GM12878 (cell line): ENCODE results near the gene WBP1L.

Source experiments
- CHD2 ChIP-seq: IDR thresholded peaks from 2 replicates; pipeline ENCODE4 v1.6.1; 2011; ENCODE audit warnings: low read depth, low read length, improper control_type of control experiment, borderline replicate concordance
- CHD4 ChIP-seq: fragments of 200-600 bp; sonication (generic); IDR thresholded peaks from 2 replicates; pipeline ENCODE4 v1.6.1; 2016; ENCODE audit warnings: mild to moderate bottlenecking
- CREM ChIP-seq: IDR thresholded peaks from 2 replicates; pipeline ENCODE4 v1.6.1; 2014; ENCODE audit warnings: antibody characterized with exemption, low read depth
- ESRRA ChIP-seq: IDR thresholded peaks from 2 replicates; pipeline ENCODE4 v1.6.1; 2012; ENCODE audit warnings: mild to moderate bottlenecking, low read length, improper control_type of control experiment
- JUNB ChIP-seq: IDR thresholded peaks from 2 replicates; pipeline ENCODE4 v1.6.1; 2016; ENCODE audit warnings: antibody characterized with exemption, mild to moderate bottlenecking
- SKIL ChIP-seq: fragments of 450-650 bp; IDR thresholded peaks from 2 replicates; pipeline ENCODE4 v1.6.1; 2017; ENCODE audit warnings: mild to moderate bottlenecking, low read depth, inconsistent platforms; ENCODE audit not compliant: poor library complexity, severe bottlenecking
- SPI1 ChIP-seq: IDR thresholded peaks from 2 replicates; pipeline ENCODE4 v1.6.1; 2011; ENCODE audit warnings: low read depth, mild to moderate bottlenecking, low read length, moderate library complexity, borderline replicate concordance; ENCODE audit not compliant: insufficient read depth
- TAF1 ChIP-seq: IDR thresholded peaks from 2 replicates; pipeline ENCODE4 v1.6.1; 2011; ENCODE audit warnings: mild to moderate bottlenecking, low read depth, low read length, borderline replicate concordance
- TCF7 ChIP-seq: IDR thresholded peaks from 2 replicates; pipeline ENCODE4 v1.6.1; 2014; ENCODE audit warnings: antibody characterized with exemption, borderline replicate concordance
- ZNF274 ChIP-seq: IDR thresholded peaks from one replicate; pipeline ENCODE4 v1.8.0; 2011; ENCODE audit not compliant: insufficient read length, insufficient read depth
- TF ChIP-seq, protein P1 (sequence below), 3 experiments: IDR thresholded peaks in 2 of 3; conservative IDR thresholded peaks in 1 of 3; 2 replicates each; pipeline ENCODE4 v1.5.1; 2011; ENCODE audit warnings: low read depth in 3 of 3, low read length in 3 of 3, mild to moderate bottlenecking in 3 of 3, control low read depth in 2 of 3, moderate library complexity in 2 of 3, inconsistent platforms in 1 of 3, mixed read lengths in 1 of 3; ENCODE audit not compliant: control insufficient read depth in 2 of 3, insufficient read depth in 1 of 3; ENCODE audit errors: extremely low read depth in 1 of 3
- TF ChIP-seq, protein P2 (sequence below): IDR thresholded peaks from 2 replicates; pipeline ENCODE4 v1.6.1; 2012; ENCODE audit warnings: low read depth, low read length, improper control_type of control experiment
- TF ChIP-seq, protein P3 (sequence below): IDR thresholded peaks from 2 replicates; pipeline ENCODE4 v1.6.1; 2011; ENCODE audit warnings: low read depth, low read length, improper control_type of control experiment, borderline replicate concordance

DNA sequence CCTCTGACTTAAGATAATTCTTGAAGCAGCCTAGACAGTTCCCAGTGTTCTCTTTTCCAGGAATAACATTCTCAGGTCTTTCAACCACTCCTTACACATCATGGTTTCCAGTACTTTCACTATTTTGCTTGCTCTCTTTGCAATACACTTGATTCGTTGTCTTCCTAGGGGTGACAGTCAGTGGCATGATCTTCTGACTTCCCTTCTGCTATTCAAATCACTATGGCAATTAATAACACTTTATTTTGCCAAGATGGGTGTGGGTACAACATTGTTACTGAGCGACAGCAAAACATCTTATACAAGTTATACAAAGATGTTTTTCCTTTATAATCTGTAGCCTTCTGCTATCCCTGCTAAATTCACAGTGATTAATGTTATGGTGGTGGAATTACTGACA lies 44.9 kb upstream of the WBP1L start:
- TF ChIP-seq TCF7 = no peak
- no peak for TF ChIP-seq ZNF274
- TF ChIP-seq ESRRA = no peak
- TF ChIP-seq SKIL = no peak
- TF ChIP-seq, protein P1, sequence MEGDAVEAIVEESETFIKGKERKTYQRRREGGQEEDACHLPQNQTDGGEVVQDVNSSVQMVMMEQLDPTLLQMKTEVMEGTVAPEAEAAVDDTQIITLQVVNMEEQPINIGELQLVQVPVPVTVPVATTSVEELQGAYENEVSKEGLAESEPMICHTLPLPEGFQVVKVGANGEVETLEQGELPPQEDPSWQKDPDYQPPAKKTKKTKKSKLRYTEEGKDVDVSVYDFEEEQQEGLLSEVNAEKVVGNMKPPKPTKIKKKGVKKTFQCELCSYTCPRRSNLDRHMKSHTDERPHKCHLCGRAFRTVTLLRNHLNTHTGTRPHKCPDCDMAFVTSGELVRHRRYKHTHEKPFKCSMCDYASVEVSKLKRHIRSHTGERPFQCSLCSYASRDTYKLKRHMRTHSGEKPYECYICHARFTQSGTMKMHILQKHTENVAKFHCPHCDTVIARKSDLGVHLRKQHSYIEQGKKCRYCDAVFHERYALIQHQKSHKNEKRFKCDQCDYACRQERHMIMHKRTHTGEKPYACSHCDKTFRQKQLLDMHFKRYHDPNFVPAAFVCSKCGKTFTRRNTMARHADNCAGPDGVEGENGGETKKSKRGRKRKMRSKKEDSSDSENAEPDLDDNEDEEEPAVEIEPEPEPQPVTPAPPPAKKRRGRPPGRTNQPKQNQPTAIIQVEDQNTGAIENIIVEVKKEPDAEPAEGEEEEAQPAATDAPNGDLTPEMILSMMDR (IDR thresholded peaks at IDR 0.05 in 2 of 3, conservative IDR thresholded peaks at IDR 0.05 in 1 of 3; ENCODE audit: control insufficient read depth in 2 of 3, extremely low read depth in 1 of 3, insufficient read depth in 1 of 3, low read depth in 3 of 3, low read length in 3 of 3) = no peak
- TF ChIP-seq, protein P2, sequence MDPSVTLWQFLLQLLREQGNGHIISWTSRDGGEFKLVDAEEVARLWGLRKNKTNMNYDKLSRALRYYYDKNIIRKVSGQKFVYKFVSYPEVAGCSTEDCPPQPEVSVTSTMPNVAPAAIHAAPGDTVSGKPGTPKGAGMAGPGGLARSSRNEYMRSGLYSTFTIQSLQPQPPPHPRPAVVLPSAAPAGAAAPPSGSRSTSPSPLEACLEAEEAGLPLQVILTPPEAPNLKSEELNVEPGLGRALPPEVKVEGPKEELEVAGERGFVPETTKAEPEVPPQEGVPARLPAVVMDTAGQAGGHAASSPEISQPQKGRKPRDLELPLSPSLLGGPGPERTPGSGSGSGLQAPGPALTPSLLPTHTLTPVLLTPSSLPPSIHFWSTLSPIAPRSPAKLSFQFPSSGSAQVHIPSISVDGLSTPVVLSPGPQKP = no peak
- no peak for TF ChIP-seq TAF1
- TF ChIP-seq JUNB = no peak
- no peak for TF ChIP-seq SPI1
- TF ChIP-seq CHD4 = no peak
- TF ChIP-seq CREM = no peak
- TF ChIP-seq, protein P3, sequence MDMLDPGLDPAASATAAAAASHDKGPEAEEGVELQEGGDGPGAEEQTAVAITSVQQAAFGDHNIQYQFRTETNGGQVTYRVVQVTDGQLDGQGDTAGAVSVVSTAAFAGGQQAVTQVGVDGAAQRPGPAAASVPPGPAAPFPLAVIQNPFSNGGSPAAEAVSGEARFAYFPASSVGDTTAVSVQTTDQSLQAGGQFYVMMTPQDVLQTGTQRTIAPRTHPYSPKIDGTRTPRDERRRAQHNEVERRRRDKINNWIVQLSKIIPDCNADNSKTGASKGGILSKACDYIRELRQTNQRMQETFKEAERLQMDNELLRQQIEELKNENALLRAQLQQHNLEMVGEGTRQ = no peak
- TF ChIP-seq CHD2 = no peak
